Neural progenitor cell (in vitro differentiated cells): Measurements from ENCODE around the gene ZP1. TPM values are rescaled to one million over a fixed set of nuclear protein-coding genes. Genes with fewer than 3 reads are reported as not detected.

Experiments used
- DNase-seq: peaks from one replicate; pipeline ENCODE4 v3.0.0-alpha.2; 2016; ENCODE audit warnings: low spot score
- H2AFZ ChIP-seq: fragments of 200-600 bp; sonication (generic); replicated peaks from 2 replicates; pipeline ENCODE4 v1.6.1; 2016; ENCODE audit warnings: antibody characterized with exemption
- H3F3A ChIP-seq: fragments of 200-600 bp; sonication (generic); 2 replicates; pipeline ENCODE4 v1.6.1; 2016; ENCODE audit warnings: antibody characterized with exemption, low read depth
- H3K27ac ChIP-seq: fragments of 200-600 bp; sonication (generic); 2 replicates; pipeline ENCODE4 v1.5.1; 2016; ENCODE audit warnings: mild to moderate bottlenecking
- H3K27me3 ChIP-seq: fragments of 200-600 bp; sonication (generic); 2 replicates; pipeline ENCODE4 v1.6.1; 2016; ENCODE audit warnings: mild to moderate bottlenecking, moderate library complexity
- H3K36me3 ChIP-seq: fragments of 200-600 bp; sonication (generic); 2 replicates; pipeline ENCODE4 v1.5.1; 2016
- H3K4me1 ChIP-seq: fragments of 200-600 bp; sonication (generic); 2 replicates; pipeline ENCODE4 v1.6.1; 2016; ENCODE audit warnings: mixed run types
- H3K4me2 ChIP-seq: fragments of 200-600 bp; sonication (generic); 2 replicates; pipeline ENCODE4 v1.6.1; 2016
- H3K4me3 ChIP-seq: fragments of 200-600 bp; sonication (generic); 2 replicates; pipeline ENCODE4 v1.5.1; 2016
- H3K79me2 ChIP-seq: fragments of 200-600 bp; sonication (generic); 2 replicates; pipeline ENCODE4 v1.6.1; 2016; ENCODE audit warnings: low read depth
- H3K9ac ChIP-seq: fragments of 200-600 bp; sonication (generic); 2 replicates; pipeline ENCODE4 v1.6.1; 2016
- H3K9me3 ChIP-seq: fragments of 200-600 bp; sonication (generic); 2 replicates; pipeline ENCODE4 v1.5.1; 2016; ENCODE audit warnings: low read depth
- H4K20me1 ChIP-seq: fragments of 200-600 bp; sonication (generic); 2 replicates; pipeline ENCODE4 v1.6.1; 2016; ENCODE audit warnings: low read depth
- H3K27ac Mint-ChIP-seq: 3 replicates; pipeline ENCODE4 v1.8.0; 2021; ENCODE audit warnings: mixed read lengths
- H3K27me3 Mint-ChIP-seq: 2 replicates; pipeline ENCODE4 v1.8.0; 2022; ENCODE audit warnings: low read depth, mild to moderate bottlenecking, inconsistent platforms, moderate library complexity, mixed read lengths; ENCODE audit not compliant: insufficient read depth
- H3K36me3 Mint-ChIP-seq: 3 replicates; pipeline ENCODE4 v1.8.0; 2021; ENCODE audit warnings: mixed read lengths
- H3K4me1 Mint-ChIP-seq: 3 replicates; pipeline ENCODE4 v1.8.0; 2021; ENCODE audit warnings: mixed read lengths
- H3K4me3 Mint-ChIP-seq: 3 replicates; pipeline ENCODE4 v1.8.0; 2021; ENCODE audit warnings: mild to moderate bottlenecking, moderate library complexity, mixed read lengths
- H3K9me3 Mint-ChIP-seq: 3 replicates; pipeline ENCODE4 v1.8.0; 2020; ENCODE audit warnings: mixed read lengths
- EZH2 ChIP-seq: fragments of 200-600 bp; sonication (generic); IDR thresholded peaks from 2 replicates; pipeline ENCODE4 v1.6.1; 2017; ENCODE audit warnings: antibody characterized with exemption, mild to moderate bottlenecking, moderate library complexity
- EZH2phosphoT487 ChIP-seq: fragments of 200-600 bp; sonication (generic); IDR thresholded peaks from 2 replicates; pipeline ENCODE4 v1.6.1; 2017; ENCODE audit warnings: antibody characterized with exemption
- total RNA-seq: library from RNA; depleted of rRNA; stranded (reverse); fragments of >200 nt; gene quantifications from 2 replicates; pipeline ENCODE4 v1.2.3, GENCODE V29; 2015; ENCODE audit warnings: low replicate concordance
- TF ChIP-seq, protein P1 (sequence below): fragments of 200-600 bp; sonication (generic); IDR thresholded peaks from 2 replicates; pipeline ENCODE4 v1.5.1; 2017; ENCODE audit warnings: antibody characterized with exemption, mild to moderate bottlenecking

ZP1 gene
- total RNA-seq, 1 donor from 2014 or later = not detected

DNA sequence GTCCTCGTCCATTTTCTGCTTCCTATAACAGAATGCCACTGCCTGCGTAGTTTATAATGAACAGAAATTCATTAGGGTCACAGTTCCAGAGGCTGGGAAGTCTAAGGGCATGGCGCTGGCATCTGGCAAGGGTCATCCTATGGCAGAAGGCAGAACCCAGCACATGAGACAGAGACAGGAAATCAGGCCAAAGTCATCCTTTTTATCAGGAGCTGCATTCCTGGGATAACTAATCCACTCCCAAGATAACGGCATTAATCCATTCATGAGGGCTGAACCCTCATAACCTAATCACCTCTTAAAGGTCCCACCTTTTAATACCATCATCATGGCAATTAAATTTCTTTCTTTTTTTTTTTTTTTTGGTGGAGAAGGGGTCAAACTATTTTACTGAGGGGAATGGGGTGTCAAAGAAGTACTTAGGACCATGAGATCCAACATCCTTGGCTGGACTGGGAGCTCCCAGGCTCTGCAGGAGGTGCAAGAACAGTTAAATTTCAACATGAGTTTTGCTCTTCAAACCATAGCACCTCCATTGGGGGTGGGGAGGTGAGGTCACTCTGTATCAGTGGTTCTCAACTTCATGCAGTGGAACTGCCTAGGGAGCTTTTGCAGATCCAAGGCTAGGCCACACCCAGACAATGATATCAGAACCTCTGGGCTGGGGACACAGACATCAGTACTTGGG is 51.1 kb downstream of the ZP1 start:
- Histone ChIP-seq H3K4me2 (no peak overlapping the region), H3K9ac (no peak overlapping the region), H3K9me3 (no peaks in the 10 kb centered on the region), H3K4me1 (peaks cover 7% of the 10 kb centered on the region), H2AFZ (no peak overlapping the region), H4K20me1 (peaks cover 26% of the 10 kb centered on the region), H3K4me3 (no peak overlapping the region), H3K79me2 (peaks cover 38% of the 10 kb centered on the region), H3K27me3 (no peaks in the 10 kb centered on the region), H3K36me3 (no peaks in the 10 kb centered on the region), H3K27ac (no peak overlapping the region), H3F3A (peaks cover 30% of the 10 kb centered on the region)
- TF ChIP-seq EZH2 (no peak), EZH2phosphoT487 (no peak)
- TF ChIP-seq, protein P1, sequence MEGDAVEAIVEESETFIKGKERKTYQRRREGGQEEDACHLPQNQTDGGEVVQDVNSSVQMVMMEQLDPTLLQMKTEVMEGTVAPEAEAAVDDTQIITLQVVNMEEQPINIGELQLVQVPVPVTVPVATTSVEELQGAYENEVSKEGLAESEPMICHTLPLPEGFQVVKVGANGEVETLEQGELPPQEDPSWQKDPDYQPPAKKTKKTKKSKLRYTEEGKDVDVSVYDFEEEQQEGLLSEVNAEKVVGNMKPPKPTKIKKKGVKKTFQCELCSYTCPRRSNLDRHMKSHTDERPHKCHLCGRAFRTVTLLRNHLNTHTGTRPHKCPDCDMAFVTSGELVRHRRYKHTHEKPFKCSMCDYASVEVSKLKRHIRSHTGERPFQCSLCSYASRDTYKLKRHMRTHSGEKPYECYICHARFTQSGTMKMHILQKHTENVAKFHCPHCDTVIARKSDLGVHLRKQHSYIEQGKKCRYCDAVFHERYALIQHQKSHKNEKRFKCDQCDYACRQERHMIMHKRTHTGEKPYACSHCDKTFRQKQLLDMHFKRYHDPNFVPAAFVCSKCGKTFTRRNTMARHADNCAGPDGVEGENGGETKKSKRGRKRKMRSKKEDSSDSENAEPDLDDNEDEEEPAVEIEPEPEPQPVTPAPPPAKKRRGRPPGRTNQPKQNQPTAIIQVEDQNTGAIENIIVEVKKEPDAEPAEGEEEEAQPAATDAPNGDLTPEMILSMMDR = no peak
- Mint-ChIP-seq H3K36me3 (peaks cover 22% of the 10 kb centered on the region), H3K4me3 (no peak overlapping the region), H3K27me3 (peaks cover 10% of the 10 kb centered on the region), H3K9me3 (no peaks in the 10 kb centered on the region), H3K4me1 (peaks cover 37% of the 10 kb centered on the region), H3K27ac (no peak overlapping the region)
- no peak for DNase-seq

DNA sequence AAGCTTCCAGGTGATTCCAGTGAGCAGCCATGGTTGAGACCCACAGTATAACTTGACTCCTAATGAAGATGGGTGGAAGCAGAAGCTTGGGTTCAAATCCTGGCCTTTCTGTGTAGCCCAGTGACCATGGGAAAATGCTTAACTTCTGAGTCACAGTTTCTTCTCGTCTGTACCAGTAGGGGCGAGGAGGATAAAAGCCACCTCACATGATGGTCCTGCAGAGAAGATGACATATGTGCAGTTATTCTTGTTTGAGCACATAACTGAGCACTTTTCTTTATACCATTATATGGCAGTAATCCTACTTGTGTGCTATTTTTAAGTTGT is 51.6 kb downstream of the ZP1 start:
- Histone ChIP-seq H3K27me3 (no peaks in the 10 kb centered on the region), H3K4me2 (no peak overlapping the region), H3K36me3 (no peaks in the 10 kb centered on the region), H3F3A (peaks cover 25% of the 10 kb centered on the region), H3K9me3 (no peaks in the 10 kb centered on the region), H3K9ac (no peak overlapping the region), H3K4me1 (peaks cover 6% of the 10 kb centered on the region), H2AFZ (no peak overlapping the region), H3K4me3 (no peak overlapping the region), H3K27ac (no peak overlapping the region), H4K20me1 (peaks cover 26% of the 10 kb centered on the region), H3K79me2 (peaks cover 38% of the 10 kb centered on the region)
- Mint-ChIP-seq H3K27ac (no peak overlapping the region), H3K27me3 (peaks cover 8% of the 10 kb centered on the region), H3K4me3 (no peak overlapping the region), H3K9me3 (no peaks in the 10 kb centered on the region), H3K36me3 (peaks cover 22% of the 10 kb centered on the region), H3K4me1 (peaks cover 35% of the 10 kb centered on the region)
- DNase-seq = no peak
- no peak for TF ChIP-seq EZH2phosphoT487
- no peak for TF ChIP-seq EZH2
- TF ChIP-seq, protein P1 = no peak

DNA sequence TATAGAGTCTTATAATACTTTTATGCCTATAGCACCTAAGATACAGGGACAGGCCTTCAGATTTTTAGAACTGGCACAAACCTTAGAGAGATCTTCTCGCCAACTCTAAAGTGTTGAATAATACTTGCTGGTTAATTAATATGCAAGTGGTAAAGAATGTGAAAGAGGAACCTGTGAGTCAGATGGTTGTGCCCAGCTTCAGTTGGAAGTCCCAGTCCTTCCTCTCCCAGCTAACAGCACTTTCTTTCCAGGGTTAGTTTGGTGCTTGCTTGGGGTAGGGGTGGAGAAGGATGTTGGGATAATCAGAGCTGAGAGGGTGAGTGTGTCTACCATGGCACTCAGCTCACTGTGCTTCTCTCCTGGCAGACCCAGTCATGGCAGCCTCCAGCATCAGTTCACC is 52.0 kb downstream of the ZP1 start:
- Histone ChIP-seq H3K4me3 (no peak overlapping the region), H2AFZ (no peak overlapping the region), H3K36me3 (no peaks in the 10 kb centered on the region), H3K9me3 (no peaks in the 10 kb centered on the region), H3K27me3 (no peaks in the 10 kb centered on the region), H3K79me2 (peaks cover 38% of the 10 kb centered on the region), H3K4me2 (no peak overlapping the region), H3K27ac (no peak overlapping the region), H3K9ac (no peak overlapping the region), H4K20me1 (peaks cover 26% of the 10 kb centered on the region), H3F3A (peaks cover 21% of the 10 kb centered on the region), H3K4me1 (peaks cover 6% of the 10 kb centered on the region)
- H3K27me3 Mint-ChIP-seq = peaks cover 7% of the 10 kb centered on the region
- no peak overlapping the region for H3K4me3 Mint-ChIP-seq
- no peaks in the 10 kb centered on the region for H3K9me3 Mint-ChIP-seq
- no peak for TF ChIP-seq EZH2phosphoT487
- no peak for TF ChIP-seq EZH2
- TF ChIP-seq, protein P1 = no peak
- no peak for DNase-seq
- peaks cover 37% of the 10 kb centered on the region for H3K4me1 Mint-ChIP-seq
- H3K36me3 Mint-ChIP-seq = peaks cover 22% of the 10 kb centered on the region
- H3K27ac Mint-ChIP-seq = no peak overlapping the region
